ENCODE data around the gene PPIF.

Gene PPIF

GRCh38 chr10:79385804-79386531 is 38.7 kb downstream of the PPIF start:
- TF ChIP-seq ZNF384 (IDR thresholded peaks at IDR 0.05) (no peak), SUZ12 (IDR thresholded peaks at IDR 0.05) (no peak), HDGF (IDR thresholded peaks at IDR 0.05; ENCODE audit: borderline replicate concordance) (no peak)
- TF ChIP-seq, protein P1, sequence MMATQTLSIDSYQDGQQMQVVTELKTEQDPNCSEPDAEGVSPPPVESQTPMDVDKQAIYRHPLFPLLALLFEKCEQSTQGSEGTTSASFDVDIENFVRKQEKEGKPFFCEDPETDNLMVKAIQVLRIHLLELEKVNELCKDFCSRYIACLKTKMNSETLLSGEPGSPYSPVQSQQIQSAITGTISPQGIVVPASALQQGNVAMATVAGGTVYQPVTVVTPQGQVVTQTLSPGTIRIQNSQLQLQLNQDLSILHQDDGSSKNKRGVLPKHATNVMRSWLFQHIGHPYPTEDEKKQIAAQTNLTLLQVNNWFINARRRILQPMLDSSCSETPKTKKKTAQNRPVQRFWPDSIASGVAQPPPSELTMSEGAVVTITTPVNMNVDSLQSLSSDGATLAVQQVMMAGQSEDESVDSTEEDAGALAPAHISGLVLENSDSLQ (IDR thresholded peaks at IDR 0.05): no peak
- POLR2A ChIA-PET: no interaction called here
- no peak for DNase-seq (ENCODE audit: extremely low spot score)
- CTCF ChIA-PET: no interaction called here

GRCh38 chr10:79386637-79387465 is 39.6 kb downstream of the PPIF start:
- ChIA-PET CTCF (no interaction called here), POLR2A (no interaction called here)
- DNase-seq (ENCODE audit: extremely low spot score): no peak
- TF ChIP-seq FOXK2 (IDR thresholded peaks at IDR 0.05): no peak
- no peak for TF ChIP-seq NFRKB (IDR thresholded peaks at IDR 0.05)
- no peak for TF ChIP-seq FOXM1 (IDR thresholded peaks at IDR 0.05; ENCODE audit: borderline replicate concordance)
- no peak for TF ChIP-seq ZNF384 (IDR thresholded peaks at IDR 0.05)
- TF ChIP-seq SUZ12 (IDR thresholded peaks at IDR 0.05): no peak
- TF ChIP-seq TARDBP (IDR thresholded peaks at IDR 0.05): no peak
- TF ChIP-seq, protein P1 (IDR thresholded peaks at IDR 0.05): no peak
- no peak for TF ChIP-seq ARNT (IDR thresholded peaks at IDR 0.05)
- no peak for TF ChIP-seq L3MBTL2 (conservative IDR thresholded peaks at IDR 0.05)
- no peak for TF ChIP-seq ELF4 (IDR thresholded peaks at IDR 0.05)
- no peak for TF ChIP-seq CTBP1 (IDR thresholded peaks at IDR 0.05; ENCODE audit: borderline replicate concordance)
- no peak for TF ChIP-seq HDGF (IDR thresholded peaks at IDR 0.05; ENCODE audit: borderline replicate concordance)
- TF ChIP-seq BHLHE40 (IDR thresholded peaks at IDR 0.05; ENCODE audit: borderline replicate concordance): no peak
- no peak for TF ChIP-seq SP1 (IDR thresholded peaks at IDR 0.05)
- no peak for TF ChIP-seq FOXA1 (IDR thresholded peaks at IDR 0.05)
- no peak for TF ChIP-seq LEF1 (IDR thresholded peaks at IDR 0.05; ENCODE audit: borderline replicate concordance)

DNA sequence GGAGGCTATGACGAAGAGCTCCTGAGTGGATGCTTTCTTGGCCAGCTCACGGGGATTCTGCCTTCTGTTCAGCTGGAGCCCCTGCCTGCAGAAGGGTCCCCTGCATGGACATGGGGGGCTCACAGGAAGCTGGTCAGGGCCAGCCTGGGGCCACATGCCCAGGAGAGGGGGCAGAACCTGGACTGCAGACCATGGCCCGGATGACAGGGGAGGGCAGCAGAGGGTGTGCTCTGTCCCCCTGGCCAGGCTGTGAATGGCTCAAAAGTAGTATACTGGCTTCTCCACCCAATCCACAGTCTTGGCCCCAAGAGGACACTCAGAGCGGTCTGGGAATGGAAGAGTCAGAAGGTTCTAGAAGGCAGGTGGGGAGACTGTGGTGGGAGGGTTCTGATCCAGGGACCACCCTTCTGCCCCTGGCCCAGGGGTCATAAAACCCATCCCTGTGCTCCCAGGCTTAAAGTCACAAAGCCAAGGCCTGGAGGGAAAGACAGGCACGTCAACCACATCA is 40.3 kb downstream of the PPIF start:
- ChIA-PET CTCF (no interaction called here), POLR2A (no interaction called here)
- DNase-seq (ENCODE audit: extremely low spot score): no peak
- TF ChIP-seq ZNF384 (IDR thresholded peaks at IDR 0.05) (no peak), LEF1 (IDR thresholded peaks at IDR 0.05; ENCODE audit: borderline replicate concordance) (no peak), CTBP1 (IDR thresholded peaks at IDR 0.05; ENCODE audit: borderline replicate concordance) (no peak), BHLHE40 (IDR thresholded peaks at IDR 0.05; ENCODE audit: borderline replicate concordance) (no peak)

GRCh38 chr10:79387974-79388850 is 40.9 kb downstream of the PPIF start:
- CTCF ChIA-PET: no interaction called here

DNA sequence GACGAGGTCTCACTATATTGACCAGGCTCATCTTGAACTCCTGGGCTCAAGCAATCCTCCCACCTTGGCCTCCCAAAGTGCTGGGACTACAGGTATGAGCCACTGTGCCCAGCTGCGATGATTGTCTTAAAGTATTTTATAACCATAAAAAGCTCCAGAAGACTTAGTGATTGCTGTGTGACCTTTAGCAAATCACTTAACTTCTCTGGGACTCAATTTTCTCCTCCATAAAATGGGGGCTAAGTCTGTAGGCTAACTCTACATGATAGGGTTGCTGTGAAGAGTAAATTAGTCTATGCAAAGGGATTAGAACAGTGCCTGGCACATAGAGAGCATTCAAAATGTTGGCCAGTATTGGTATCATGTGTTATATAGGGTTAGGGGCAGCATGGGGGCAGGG is 42.8 kb downstream of the PPIF start:
- TF ChIP-seq FOXM1 (IDR thresholded peaks at IDR 0.05; ENCODE audit: borderline replicate concordance) (no peak), BHLHE40 (IDR thresholded peaks at IDR 0.05; ENCODE audit: borderline replicate concordance) (no peak)
- TF ChIP-seq, protein P1 (IDR thresholded peaks at IDR 0.05): no peak
- ChIA-PET POLR2A (no interaction called here), CTCF (no interaction called here)
- DNase-seq (ENCODE audit: extremely low spot score): no peak

More at GRCh38 chr10:79387974-79388850, 40.9 kb downstream of the PPIF start:
- no peak for DNase-seq (ENCODE audit: extremely low spot score)
- POLR2A ChIA-PET: no interaction called here
- TF ChIP-seq FOXA1 (IDR thresholded peaks at IDR 0.05): no peak
- no peak for TF ChIP-seq NFRKB (IDR thresholded peaks at IDR 0.05)
- no peak for TF ChIP-seq SP1 (IDR thresholded peaks at IDR 0.05)
- TF ChIP-seq TARDBP (IDR thresholded peaks at IDR 0.05): no peak
- no peak for TF ChIP-seq FOXK2 (IDR thresholded peaks at IDR 0.05)
- no peak for TF ChIP-seq HDGF (IDR thresholded peaks at IDR 0.05; ENCODE audit: borderline replicate concordance)
- no peak for TF ChIP-seq LEF1 (IDR thresholded peaks at IDR 0.05; ENCODE audit: borderline replicate concordance)
